ENCODE results near the gene AJAP1.

AJAP1 gene

DNA sequence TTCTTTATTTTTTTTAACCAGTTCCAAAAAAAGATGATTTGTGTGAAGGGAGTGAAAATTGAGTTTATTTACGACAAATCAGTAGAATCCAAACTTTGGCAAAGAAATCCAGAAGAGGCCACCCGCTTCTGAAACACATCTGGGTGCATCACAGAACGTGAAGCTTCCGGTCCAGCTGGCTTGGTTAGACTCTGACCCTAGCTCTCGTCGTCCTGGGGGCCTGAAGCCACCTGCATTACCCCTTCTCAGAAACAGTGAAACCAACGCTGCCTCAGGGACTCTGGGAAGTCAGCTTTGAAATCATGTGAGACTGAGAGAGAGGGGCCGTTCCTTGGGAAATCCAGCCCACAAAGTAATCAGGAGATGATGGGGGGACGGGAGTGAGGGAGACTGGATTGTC lies 21.8 kb downstream of the AJAP1 start:
- DNase-seq (ENCODE audit: low spot score) = no peak
- TF ChIP-seq, protein P1, sequence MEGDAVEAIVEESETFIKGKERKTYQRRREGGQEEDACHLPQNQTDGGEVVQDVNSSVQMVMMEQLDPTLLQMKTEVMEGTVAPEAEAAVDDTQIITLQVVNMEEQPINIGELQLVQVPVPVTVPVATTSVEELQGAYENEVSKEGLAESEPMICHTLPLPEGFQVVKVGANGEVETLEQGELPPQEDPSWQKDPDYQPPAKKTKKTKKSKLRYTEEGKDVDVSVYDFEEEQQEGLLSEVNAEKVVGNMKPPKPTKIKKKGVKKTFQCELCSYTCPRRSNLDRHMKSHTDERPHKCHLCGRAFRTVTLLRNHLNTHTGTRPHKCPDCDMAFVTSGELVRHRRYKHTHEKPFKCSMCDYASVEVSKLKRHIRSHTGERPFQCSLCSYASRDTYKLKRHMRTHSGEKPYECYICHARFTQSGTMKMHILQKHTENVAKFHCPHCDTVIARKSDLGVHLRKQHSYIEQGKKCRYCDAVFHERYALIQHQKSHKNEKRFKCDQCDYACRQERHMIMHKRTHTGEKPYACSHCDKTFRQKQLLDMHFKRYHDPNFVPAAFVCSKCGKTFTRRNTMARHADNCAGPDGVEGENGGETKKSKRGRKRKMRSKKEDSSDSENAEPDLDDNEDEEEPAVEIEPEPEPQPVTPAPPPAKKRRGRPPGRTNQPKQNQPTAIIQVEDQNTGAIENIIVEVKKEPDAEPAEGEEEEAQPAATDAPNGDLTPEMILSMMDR (IDR thresholded peaks at IDR 0.05; ENCODE audit: extremely low read depth, missing control alignments) = no peak

DNA sequence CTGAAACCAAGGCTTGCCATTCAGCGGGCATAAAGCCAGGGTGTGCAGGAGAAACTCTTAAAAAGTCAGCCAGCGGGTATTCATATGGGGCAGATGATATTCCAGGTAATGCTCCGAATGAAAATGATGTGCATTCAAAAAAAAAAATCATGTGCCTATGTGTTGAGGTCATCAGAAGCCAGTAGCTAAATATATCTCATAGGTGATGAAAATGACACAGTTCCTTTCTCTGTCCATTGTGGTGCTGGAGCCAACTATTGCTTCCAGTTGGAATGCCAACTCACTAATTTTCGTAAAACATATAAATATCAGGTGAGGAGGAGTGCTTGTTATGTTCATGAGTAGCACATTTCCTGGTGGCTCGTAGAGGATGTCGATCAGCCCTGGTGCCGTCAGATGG lies 23.2 kb downstream of the AJAP1 start:
- TF ChIP-seq, protein P1 (IDR thresholded peaks at IDR 0.05; ENCODE audit: extremely low read depth, missing control alignments) = no peak

DNA sequence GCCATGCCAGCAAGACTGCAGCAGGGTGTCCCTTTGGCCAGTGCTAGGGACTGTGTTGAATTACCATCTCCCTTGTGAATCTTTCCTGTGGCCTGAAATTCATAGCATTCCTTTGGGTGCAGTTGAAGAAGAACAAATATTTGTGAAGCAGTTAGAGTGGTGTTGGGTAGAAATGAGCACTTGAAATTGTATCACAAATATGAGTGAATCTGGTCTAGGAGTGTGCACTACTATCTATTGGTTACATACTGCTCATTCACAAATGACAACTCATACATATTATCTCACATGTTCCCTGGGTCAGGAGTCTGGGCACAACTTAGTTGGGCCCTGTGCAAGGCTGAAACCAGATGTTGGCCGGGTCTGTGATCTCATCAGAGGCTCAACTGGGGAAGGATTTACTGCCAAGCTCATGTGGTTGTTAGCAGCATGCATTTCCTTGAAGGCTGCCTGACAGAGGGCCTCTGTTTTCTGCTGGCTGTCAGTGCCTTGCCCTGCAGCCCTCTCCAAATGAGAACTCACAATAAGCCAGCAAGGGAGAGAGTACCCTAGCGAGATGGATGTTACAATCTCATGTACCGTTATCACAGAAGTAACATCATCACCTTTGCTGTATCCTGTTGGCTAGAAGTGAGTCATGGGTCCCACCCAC lies 23.8 kb downstream of the AJAP1 start:
- DNase-seq (ENCODE audit: low spot score) = no peak
- TF ChIP-seq, protein P1 (IDR thresholded peaks at IDR 0.05; ENCODE audit: extremely low read depth, missing control alignments) = no peak

More for the DNA sequence above, 23.2 kb downstream of the AJAP1 start:
- no peak for DNase-seq (ENCODE audit: low spot score)

DNA sequence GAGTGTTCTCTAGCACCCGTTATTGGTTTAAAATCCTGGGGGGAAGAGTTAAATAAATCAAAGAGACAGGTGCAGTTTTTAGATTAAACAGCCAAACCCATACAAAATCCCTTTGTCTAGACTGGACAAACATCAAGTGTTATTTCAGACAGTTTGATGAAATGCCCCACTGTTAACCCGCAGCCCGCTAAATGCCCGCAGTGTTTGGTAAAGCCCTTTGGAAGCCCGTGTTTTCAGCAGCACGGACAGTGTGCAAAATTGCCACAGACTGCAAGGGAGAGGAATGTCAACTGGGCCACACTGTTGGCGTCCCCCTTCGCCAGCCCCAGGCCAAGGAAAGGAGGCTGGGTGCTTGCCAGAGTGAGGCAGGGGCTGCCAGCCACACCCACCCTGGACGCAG lies 26.6 kb downstream of the AJAP1 start:
- TF ChIP-seq, protein P1 (IDR thresholded peaks at IDR 0.05; ENCODE audit: extremely low read depth, missing control alignments) = no peak
- DNase-seq (ENCODE audit: low spot score) = no peak

DNA sequence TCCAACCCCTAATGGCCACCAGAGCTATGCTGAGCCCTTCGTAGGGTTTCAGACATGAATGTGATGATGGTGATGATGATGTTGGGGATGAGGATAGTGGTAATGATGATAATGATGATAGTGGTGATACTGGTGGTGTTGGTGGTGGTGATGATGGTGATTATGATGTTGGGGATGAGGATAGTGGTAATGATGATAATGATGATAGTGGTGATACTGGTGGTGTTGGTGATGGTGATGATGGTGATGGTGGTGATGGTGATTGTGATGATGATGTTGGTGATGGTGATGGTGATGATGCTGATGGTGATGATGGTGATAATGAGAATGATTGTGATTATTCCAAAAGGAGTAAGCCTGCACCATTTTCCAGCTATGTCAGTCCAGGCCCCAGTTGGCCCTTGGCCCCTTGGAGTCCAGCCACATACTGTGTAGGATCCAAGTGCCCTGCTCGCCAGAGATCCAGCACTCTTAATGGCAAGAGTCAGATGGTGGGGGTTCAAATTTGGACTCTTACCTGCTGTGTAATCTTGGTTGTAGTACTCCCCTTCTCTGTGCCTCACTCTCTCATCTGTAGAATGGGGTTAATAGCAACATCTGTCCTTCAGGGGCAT lies 28.3 kb downstream of the AJAP1 start:
- no peak for DNase-seq (ENCODE audit: low spot score)
- TF ChIP-seq, protein P1 (IDR thresholded peaks at IDR 0.05; ENCODE audit: extremely low read depth, missing control alignments) = no peak

DNA sequence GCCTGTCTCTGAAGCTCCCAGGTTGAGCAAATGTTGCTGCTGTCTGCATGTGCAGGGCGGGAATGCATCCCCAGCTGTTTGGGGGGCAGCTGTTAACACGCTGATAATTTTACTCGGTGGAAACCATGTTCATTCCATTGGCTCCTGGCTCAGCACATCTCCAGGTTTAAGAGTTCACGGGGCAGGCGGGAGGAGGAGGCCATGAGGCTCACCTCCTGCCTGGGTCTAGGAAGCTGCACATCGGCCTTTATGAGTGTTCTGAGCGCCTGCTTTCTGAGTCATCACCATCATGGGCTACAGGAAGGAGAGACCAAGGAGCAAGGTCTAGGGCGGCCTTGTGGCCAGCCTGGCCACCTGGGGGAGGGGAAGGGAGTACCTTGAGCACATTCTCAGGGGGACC lies 29.7 kb downstream of the AJAP1 start:
- TF ChIP-seq, protein P1 (IDR thresholded peaks at IDR 0.05; ENCODE audit: extremely low read depth, missing control alignments) = no peak
- no peak for DNase-seq (ENCODE audit: low spot score)

DNA sequence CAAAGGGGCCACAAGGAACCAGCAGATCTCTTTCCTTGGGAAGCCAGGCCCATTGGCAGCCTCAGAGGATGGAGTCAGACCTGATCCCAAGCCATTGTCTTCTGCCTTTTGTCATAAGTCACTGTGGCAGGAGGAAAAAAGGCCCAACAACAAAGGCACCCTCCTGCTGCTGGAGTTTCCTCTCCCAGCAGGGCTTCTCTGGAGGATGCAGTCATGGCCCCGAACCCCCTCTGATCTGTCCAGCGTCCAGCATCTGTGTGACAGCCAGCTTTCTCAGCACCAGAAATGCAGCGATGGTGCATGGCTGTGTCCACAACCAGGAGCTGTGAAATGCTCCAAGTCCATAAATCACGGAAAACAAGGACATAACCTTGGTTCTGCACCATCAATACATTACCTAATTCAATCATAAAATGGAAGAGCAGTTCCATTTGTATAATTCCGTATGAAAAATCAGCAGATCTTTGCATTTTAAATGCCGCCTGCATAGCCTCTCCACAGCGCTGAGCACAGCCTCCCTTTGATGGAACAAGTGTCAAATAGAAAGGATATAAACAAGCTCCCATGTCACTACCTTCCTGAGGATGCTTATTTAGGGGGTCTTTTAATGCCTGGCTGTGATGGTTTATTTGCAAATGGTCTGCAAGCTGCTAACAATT lies 30.6 kb downstream of the AJAP1 start:
- DNase-seq (ENCODE audit: low spot score) = no peak
- TF ChIP-seq, protein P1 (IDR thresholded peaks at IDR 0.05; ENCODE audit: extremely low read depth, missing control alignments) = no peak

Measured in GM20000 (cell line).